Cardiac muscle cell (in vitro differentiated cells and primary cell): ENCODE results near the gene CUEDC2. TPM values are rescaled to one million over a fixed set of nuclear protein-coding genes. Genes with fewer than 3 reads are reported as not detected.

ENCODE experiments used
- DNase-seq, 2 donors: peaks; one replicate each; pipeline versions ENCODE4 v3.0.0 to v3.0.0-alpha.2; 2010 to 2017; ENCODE audit warnings: low read depth in 1 of 2, low spot score in 1 of 2
- H3K27ac ChIP-seq: fragments of 200-600 bp; sonication (generic); 2 replicates; pipeline ENCODE4 v1.5.1; 2016
- H3K27me3 ChIP-seq: fragments of 200-600 bp; sonication (generic); 2 replicates; pipeline ENCODE4 v1.6.0; 2016; ENCODE audit warnings: control low read depth
- H3K36me3 ChIP-seq: fragments of 200-600 bp; sonication (generic); 2 replicates; pipeline ENCODE4 v1.5.1; 2016; ENCODE audit warnings: control low read depth
- H3K4me1 ChIP-seq: fragments of 200-600 bp; sonication (generic); 2 replicates; pipeline ENCODE4 v1.8.1; 2017; ENCODE audit warnings: low read depth, mild to moderate bottlenecking, mixed run types
- H3K4me3 ChIP-seq: fragments of 200-600 bp; sonication (generic); 2 replicates; pipeline ENCODE4 v1.5.1; 2016; ENCODE audit warnings: mild to moderate bottlenecking
- H3K9me3 ChIP-seq: fragments of 200-600 bp; sonication (generic); 2 replicates; pipeline ENCODE4 v1.5.1; 2017; ENCODE audit warnings: low read depth, mild to moderate bottlenecking, control low read depth
- polyA plus RNA-seq: library from polyadenylated mRNA; unstranded; fragments of >200 nt; fragmentation: Nextera tagmentation; extraction: Ambion mirVana; gene quantifications from 2 replicates; pipeline ENCODE4 v1.2.1, GENCODE V29; 2016
- total RNA-seq: library from RNA; depleted of rRNA; stranded (reverse); fragments of >200 nt; gene quantifications from 2 replicates; pipeline ENCODE4 v1.2.3, GENCODE V29; 2016
- TF ChIP-seq, protein P1 (sequence below): IDR thresholded peaks from 2 replicates; pipeline ENCODE4 v1.5.1; 2012; ENCODE audit warnings: low read depth, mild to moderate bottlenecking, low read length

Gene CUEDC2
- total and polyA plus RNA-seq, 2 experiments from 2014 or later: 134 to 190 TPM

DNA sequence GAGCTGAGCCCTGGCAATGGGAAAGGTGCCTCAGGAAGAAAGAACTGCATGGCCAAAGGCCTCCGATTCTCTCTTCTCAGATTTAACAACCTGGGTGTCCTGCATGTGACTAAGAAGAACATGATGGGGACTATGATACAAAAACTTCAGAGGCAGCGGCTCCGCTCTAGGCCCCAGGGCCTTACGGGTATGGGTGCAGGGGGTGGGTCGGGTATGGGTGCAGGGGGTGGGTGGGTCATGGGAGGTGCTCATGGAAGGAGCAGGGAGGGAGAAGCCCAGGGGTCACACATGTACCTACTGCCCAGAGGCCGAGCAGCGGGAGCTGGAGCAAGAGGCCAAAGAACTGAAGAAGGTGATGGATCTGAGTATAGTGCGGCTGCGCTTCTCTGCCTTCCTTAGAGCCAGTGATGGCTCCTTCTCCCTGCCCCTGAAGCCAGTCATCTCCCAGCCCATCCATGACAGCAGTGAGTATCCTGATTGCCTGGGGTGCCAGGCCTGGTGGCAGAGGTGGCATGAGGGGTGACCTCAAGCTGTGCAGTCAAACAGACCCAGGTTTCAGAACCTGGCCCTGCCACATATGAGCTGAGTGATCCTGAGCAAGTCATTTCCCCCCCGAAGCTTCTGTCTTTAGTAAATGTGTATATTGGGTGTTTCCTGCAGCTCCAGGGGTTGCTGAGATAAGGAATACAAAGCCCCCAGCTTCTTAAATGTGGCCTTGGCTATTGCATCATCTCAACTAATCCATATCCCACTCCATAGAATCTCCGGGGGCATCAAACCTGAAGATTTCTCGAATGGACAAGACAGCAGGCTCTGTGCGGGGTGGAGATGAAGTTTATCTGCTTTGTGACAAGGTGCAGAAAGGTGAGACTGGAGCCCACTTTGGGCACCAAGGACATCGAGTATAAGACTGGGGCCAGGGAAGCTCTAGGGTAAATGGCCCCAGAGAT lies 34.9 kb downstream of the CUEDC2 start:
- Histone ChIP-seq H3K36me3 (no peaks in the 10 kb centered on the region), H3K9me3 (no peaks in the 10 kb centered on the region), H3K27ac (no peak overlapping the region), H3K27me3 (peaks cover 8% of the 10 kb centered on the region), H3K4me3 (no peak overlapping the region), H3K4me1 (peaks cover 2% of the 10 kb centered on the region)
- TF ChIP-seq, protein P1, sequence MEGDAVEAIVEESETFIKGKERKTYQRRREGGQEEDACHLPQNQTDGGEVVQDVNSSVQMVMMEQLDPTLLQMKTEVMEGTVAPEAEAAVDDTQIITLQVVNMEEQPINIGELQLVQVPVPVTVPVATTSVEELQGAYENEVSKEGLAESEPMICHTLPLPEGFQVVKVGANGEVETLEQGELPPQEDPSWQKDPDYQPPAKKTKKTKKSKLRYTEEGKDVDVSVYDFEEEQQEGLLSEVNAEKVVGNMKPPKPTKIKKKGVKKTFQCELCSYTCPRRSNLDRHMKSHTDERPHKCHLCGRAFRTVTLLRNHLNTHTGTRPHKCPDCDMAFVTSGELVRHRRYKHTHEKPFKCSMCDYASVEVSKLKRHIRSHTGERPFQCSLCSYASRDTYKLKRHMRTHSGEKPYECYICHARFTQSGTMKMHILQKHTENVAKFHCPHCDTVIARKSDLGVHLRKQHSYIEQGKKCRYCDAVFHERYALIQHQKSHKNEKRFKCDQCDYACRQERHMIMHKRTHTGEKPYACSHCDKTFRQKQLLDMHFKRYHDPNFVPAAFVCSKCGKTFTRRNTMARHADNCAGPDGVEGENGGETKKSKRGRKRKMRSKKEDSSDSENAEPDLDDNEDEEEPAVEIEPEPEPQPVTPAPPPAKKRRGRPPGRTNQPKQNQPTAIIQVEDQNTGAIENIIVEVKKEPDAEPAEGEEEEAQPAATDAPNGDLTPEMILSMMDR: no peak
- no peak for DNase-seq

DNA sequence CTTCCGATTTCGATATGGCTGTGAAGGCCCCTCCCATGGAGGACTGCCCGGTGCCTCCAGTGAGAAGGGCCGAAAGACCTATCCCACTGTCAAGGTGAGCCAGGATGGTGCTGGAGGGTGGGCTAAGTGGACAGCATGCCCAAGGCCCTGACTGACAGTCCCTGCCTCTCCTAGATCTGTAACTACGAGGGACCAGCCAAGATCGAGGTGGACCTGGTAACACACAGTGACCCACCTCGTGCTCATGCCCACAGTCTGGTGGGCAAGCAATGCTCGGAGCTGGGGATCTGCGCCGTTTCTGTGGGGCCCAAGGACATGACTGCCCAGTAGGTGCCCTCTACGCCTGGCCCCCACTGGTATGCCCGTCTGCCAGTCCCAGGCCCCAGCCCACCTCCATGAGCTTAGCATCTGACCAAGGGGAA lies 35.6 kb downstream of the CUEDC2 start:
- TF ChIP-seq, protein P1: no peak
- DNase-seq: no peak
- Histone ChIP-seq H3K9me3 (no peaks in the 10 kb centered on the region), H3K27ac (no peak overlapping the region), H3K4me1 (peaks cover 2% of the 10 kb centered on the region), H3K4me3 (no peak overlapping the region), H3K36me3 (no peaks in the 10 kb centered on the region), H3K27me3 (peaks cover 13% of the 10 kb centered on the region)

DNA sequence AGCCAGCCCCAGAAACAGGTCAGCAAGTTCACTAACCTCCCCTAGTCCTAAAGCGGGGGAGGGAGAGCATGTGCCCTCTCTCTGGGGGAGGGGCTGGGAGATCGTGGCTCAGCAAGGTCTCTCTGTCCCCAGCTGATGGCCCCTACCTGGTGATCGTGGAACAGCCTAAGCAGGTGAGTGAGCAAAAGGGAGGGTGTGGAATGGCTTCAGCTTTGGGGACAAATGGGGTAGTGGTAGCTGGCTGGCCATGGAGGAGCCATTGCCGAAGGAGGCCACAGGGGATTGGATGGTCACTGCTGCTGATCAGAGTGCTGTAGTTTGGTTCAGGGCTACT lies 36.1 kb downstream of the CUEDC2 start:
- H3K36me3 ChIP-seq: no peaks in the 10 kb centered on the region
- H3K27ac ChIP-seq: no peak overlapping the region
- H3K4me1 ChIP-seq: peaks cover 2% of the 10 kb centered on the region
- peaks cover 13% of the 10 kb centered on the region for H3K27me3 ChIP-seq
- peak overlapping the region; percentile 75 for H3K4me3 ChIP-seq
- TF ChIP-seq, protein P1: no peak
- no peaks in the 10 kb centered on the region for H3K9me3 ChIP-seq
- no peak for DNase-seq

DNA sequence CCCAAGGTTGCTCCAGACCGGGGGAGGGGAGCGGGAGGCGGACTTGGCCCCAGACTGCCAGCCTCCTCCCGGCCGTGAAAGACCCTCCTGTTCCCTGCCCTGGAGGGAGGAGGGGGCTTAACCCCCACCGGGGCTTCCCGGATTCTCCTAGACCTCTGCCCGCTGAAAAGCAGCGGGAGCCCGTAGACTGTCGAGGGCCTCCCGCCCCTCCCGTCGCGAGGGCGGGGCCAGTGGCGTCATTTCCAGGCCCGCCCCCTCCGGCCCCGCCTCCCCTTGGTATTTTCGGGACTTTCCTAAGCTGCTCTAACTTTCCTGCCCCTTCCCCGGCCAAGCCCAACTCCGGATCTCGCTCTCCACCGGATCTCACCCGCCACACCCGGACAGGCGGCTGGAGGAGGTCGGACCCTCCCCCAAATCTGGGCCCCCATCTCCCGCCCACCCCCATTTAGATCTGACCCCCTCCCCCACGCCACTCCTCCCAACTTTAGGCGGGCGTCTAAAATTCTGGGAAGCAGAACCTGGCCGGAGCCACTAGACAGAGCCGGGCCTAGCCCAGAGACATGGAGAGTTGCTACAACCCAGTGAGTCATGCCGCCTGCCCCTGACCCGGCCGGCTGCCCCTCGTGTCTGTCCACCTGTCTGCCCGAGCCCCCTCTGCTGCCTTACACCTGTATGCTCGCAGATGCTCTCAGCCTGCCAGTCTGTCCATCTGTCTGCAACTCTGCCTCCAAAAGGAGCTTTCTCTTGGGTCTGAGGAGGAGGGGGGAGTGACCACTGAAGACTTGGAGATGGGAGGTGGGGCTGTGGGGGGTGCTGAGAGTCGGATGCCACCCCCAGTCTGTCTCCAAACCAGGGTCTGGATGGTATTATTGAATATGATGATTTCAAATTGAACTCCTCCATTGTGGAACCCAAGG lies 36.7 kb downstream of the CUEDC2 start, which contains the start of gene NFKB2:
Gene NFKB2 (plus strand): TSS at position 306 of the 917 bp plus-strand sequence. CDS start 255 bp downstream, at position 561.
- Histone ChIP-seq H3K9me3 (no peaks in the 10 kb centered on the region), H3K4me1 (peaks cover 2% of the 10 kb centered on the region), H3K27me3 (peaks cover 19% of the 10 kb centered on the region), H3K27ac (peak within 1 kb of the TSS; percentile 66), H3K36me3 (no peaks in the 10 kb centered on the region), H3K4me3 (peak within 1 kb of the TSS; percentile 75)
- peak; percentile 90 to 91 for DNase-seq
- TF ChIP-seq, protein P1: no peak

DNA sequence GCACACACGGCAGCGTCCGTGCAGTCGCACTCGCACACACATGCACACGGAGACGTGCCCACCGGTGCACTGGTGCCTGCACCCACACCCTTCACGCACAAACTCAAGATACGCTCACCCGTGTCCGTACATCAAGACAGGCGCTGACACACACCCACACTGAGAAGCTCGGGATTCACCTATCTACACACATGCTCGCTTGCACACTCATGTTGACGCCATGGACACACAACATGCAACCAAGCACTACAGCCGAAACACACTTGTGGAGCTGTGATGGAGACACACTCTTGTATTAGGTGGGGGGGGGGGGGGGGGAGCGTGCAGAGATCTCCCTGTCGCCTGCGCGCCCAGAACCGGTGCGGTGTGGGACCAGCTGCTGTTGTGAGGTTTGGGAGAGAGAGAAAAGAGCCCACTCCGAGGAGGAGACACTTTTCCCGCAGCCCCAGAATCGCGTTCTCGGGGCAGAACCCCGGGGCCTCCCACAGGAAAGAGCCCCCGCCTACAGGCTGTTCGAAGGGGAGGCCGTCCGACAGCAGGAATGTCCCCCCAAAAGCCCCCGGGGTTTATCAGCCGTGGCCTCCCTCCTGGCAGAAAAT lies 37.5 kb downstream of the CUEDC2 start:
- H3K9me3 ChIP-seq: no peaks in the 10 kb centered on the region
- H3K4me3 ChIP-seq: peak overlapping the region; percentile 75
- TF ChIP-seq, protein P1: no peak
- H3K36me3 ChIP-seq: no peaks in the 10 kb centered on the region
- H3K27ac ChIP-seq: no peak overlapping the region
- peaks cover 22% of the 10 kb centered on the region for H3K27me3 ChIP-seq
- peak; percentile 21 to 52 for DNase-seq
- peaks cover 2% of the 10 kb centered on the region for H3K4me1 ChIP-seq
